ENCODE results near the gene BHLHE41. TPM values are rescaled to one million over a fixed set of nuclear protein-coding genes. Genes with fewer than 3 reads are reported as not detected.
A peak's percentile ranks its signal among the peaks of the same experiment; 100 is the strongest.

The BHLHE41 gene
- total and polyA plus RNA-seq, 2 of the 4 experiments (the other 2 are of a cell fraction), result 0.72 to 3.8 TPM

DNA sequence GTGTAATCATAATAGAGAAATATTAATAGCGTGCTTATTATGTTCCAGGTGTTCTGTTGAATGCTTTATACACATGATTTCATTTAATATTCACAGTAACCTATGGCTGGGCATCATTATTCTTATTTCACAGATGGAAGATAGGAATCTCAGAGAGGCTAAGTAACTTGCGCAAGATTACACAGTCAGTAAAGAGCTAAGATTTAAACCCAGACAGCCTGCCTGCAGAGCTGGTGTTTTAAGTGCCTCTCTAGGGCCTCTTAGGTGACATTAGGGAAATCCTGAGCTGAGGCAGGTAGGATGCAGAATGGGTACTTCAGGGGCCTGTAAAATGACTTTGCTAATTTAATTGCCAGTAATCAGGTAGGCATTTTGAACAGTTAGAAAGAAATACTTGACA lies 18.5 kb upstream of the BHLHE41 start:
- no peak overlapping the region for H2AK9ac ChIP-seq (replicated peaks; ENCODE audit: low read depth, low read length, poor library complexity)
- no peaks in the 10 kb centered on the region for H3K79me1 ChIP-seq (ENCODE audit: low read depth in 1 of 2, low read length in 2 of 2)
- ChIA-PET POLR2A (ENCODE audit: unreplicated experiment) (no interaction called here), CTCF (no interaction called here)
- H3K27me3 ChIP-seq (ENCODE audit: control insufficient read depth, insufficient read depth, low read length), result peaks cover 18% of the 10 kb centered on the region
- DNase-seq, result no peak
- no peak for TF ChIP-seq SMC3 (IDR thresholded peaks at IDR 0.05; ENCODE audit: low read depth, low read length)
- TF ChIP-seq RAD21 (IDR thresholded peaks at IDR 0.05; ENCODE audit: low read length), result no peak
- TF ChIP-seq CEBPB (IDR thresholded peaks at IDR 0.05; ENCODE audit: low read depth, low read length), result peak; percentile 61
- no peak for TF ChIP-seq BHLHE40 (IDR thresholded peaks at IDR 0.05; ENCODE audit: low read depth, low read length)
- TF ChIP-seq POLR2A (IDR thresholded peaks at IDR 0.05; ENCODE audit: low read depth, low read length), result no peak
- TF ChIP-seq ELK1 (IDR thresholded peaks at IDR 0.05; ENCODE audit: borderline replicate concordance, low read depth, low read length), result no peak
- no peak for TF ChIP-seq CTCF (conservative IDR thresholded peaks at IDR 0.05; ENCODE audit: low read depth, low read length)
- TF ChIP-seq RFX5 (IDR thresholded peaks at IDR 0.05; ENCODE audit: low read depth, low read length), result no peak
- TF ChIP-seq MXI1 (IDR thresholded peaks at IDR 0.05; ENCODE audit: borderline replicate concordance, low read depth, low read length), result no peak
- ATAC-seq (ENCODE audit: low read depth), result no peak
- H2BK20ac ChIP-seq (ENCODE audit: low read depth, low read length), result no peak overlapping the region
- H4K8ac ChIP-seq (ENCODE audit: low read depth in 2 of 2, low read length in 2 of 2), result no peak overlapping the region
- no peak overlapping the region for H3K9ac ChIP-seq (ENCODE audit: low read depth, low read length)
- H2BK5ac ChIP-seq (ENCODE audit: low read depth, low read length, poor library complexity, severe bottlenecking), result no peak overlapping the region
- no peak overlapping the region for H3K18ac ChIP-seq (ENCODE audit: low read depth, low read length)
- no peak overlapping the region for H3K56ac ChIP-seq (ENCODE audit: extremely low read depth, insufficient read depth, low read length)
- no peak overlapping the region for H2AK5ac ChIP-seq (ENCODE audit: low read depth, low read length)
- no peak overlapping the region for H2BK120ac ChIP-seq (ENCODE audit: low read depth, low read length)
- BruUV-seq (replicated peaks), result no TSS peak
- no peak overlapping the region for H4K91ac ChIP-seq (ENCODE audit: insufficient read depth, low read depth, low read length)
- H3K4me1 ChIP-seq (ENCODE audit: control insufficient read depth, insufficient read depth, low read length), result no peaks in the 10 kb centered on the region
- no peaks in the 10 kb centered on the region for H4K20me1 ChIP-seq (ENCODE audit: insufficient read depth, low read length)
- no peak overlapping the region for H3K14ac ChIP-seq (replicated peaks; ENCODE audit: low read depth, low read length)
- no peaks in the 10 kb centered on the region for H3K9me1 ChIP-seq (ENCODE audit: insufficient read depth, low read length)
- H2AFZ ChIP-seq (replicated peaks; ENCODE audit: low read length, poor library complexity), result no peak overlapping the region
- H3K4me3 ChIP-seq (ENCODE audit: insufficient read depth, low read depth, low read length), result no peak overlapping the region
- no peak overlapping the region for H2BK15ac ChIP-seq (ENCODE audit: low read depth, low read length)
- no peaks in the 10 kb centered on the region for H3K36me3 ChIP-seq (ENCODE audit: control insufficient read depth, insufficient read depth, low read length)
- H4K5ac ChIP-seq (ENCODE audit: low read depth, low read length), result no peak overlapping the region
- H3K27ac ChIP-seq (ENCODE audit: insufficient read depth, low read length), result no peak overlapping the region
- no peak overlapping the region for H3K4me2 ChIP-seq (ENCODE audit: low read depth, low read length)
- in situ Hi-C loops (cut with MboI; ENCODE audit: low sequenced_read_pairs) (no loop called here), dilution Hi-C loops (cut with HindIII; ENCODE audit: low sequenced_read_pairs, unreplicated experiment) (no loop called here), intact Hi-C loops (cut with micrococcal nuclease) (loop anchor here (5.0 kb wide), 1 partner anchor 34 kb away; no protein-coding TSS in a partner anchor)
- H3K4ac ChIP-seq (ENCODE audit: low read depth, low read length), result no peak overlapping the region
- no peaks in the 10 kb centered on the region for H3K9me3 ChIP-seq (ENCODE audit: control insufficient read depth, insufficient read depth, low read length)
- WGBS, 2 experiments (ENCODE audit: extremely low coverage in 2 of 2, insufficient read length in 1 of 2), result 83% methylated on average over 1 of the region's 2 CpGs; no CpG with 5 or more reads in 1 of the 2 experiments
- H3K23ac ChIP-seq (ENCODE audit: low read depth, low read length), result no peak overlapping the region
